Common myeloid progenitor, CD34-positive (primary cell): ENCODE measurements around the gene APOC3.

Source experiments
- CTCF ChIA-PET: fragments of 350-600 bp; sonication (Branson Sonifier 250); formaldehyde crosslinking; loops from one replicate; lab custom pipeline; 2021; ENCODE audit warnings: antibody characterized with exemption; lab: Charles Lee
- POLR2A ChIA-PET: fragments of 350-600 bp; sonication (Branson Sonifier 250); formaldehyde crosslinking; loops from one replicate; lab custom pipeline; 2021; ENCODE audit warnings: antibody characterized with exemption; lab: Charles Lee
- DNase-seq, 3 donors: peaks; one replicate each; pipeline versions ENCODE4 v3.0.0 to v3.0.0-alpha.2; 2013
- H3K27ac ChIP-seq, 2 experiments: 1 replicate in 1 of 2; 2 replicates in 1 of 2; pipeline ENCODE4 v1.7.0; 2013; ENCODE audit warnings: inconsistent platforms in 2 of 2, low read length in 2 of 2, mild to moderate bottlenecking in 2 of 2, low read depth in 1 of 2, moderate library complexity in 1 of 2; ENCODE audit not compliant: severe bottlenecking in 2 of 2, insufficient read depth in 1 of 2, poor library complexity in 1 of 2
- H3K27me3 ChIP-seq, 5 experiments: replicated peaks in 2 of 5; 1 replicate in 3 of 5; 2 replicates in 2 of 5; pipeline versions ENCODE4 v1.6.1 to v1.7.0; 2013; ENCODE audit warnings: low read length in 4 of 5, mild to moderate bottlenecking in 2 of 5, moderate library complexity in 2 of 5, inconsistent platforms in 1 of 5; ENCODE audit not compliant: insufficient read depth in 5 of 5, control insufficient read depth in 4 of 5
- H3K36me3 ChIP-seq, 4 experiments: 1 replicate in 2 of 4; 2 replicates in 2 of 4; pipeline versions ENCODE4 v1.6.1 to v1.7.0; 2013; ENCODE audit warnings: low read length in 3 of 4, control low read depth in 1 of 4, mild to moderate bottlenecking in 1 of 4; ENCODE audit not compliant: control insufficient read depth in 4 of 4, insufficient read depth in 4 of 4
- H3K4me1 ChIP-seq, 4 experiments: 1 replicate in 3 of 4; 2 replicates in 1 of 4; pipeline versions ENCODE4 v1.6.1 to v1.7.1; 2013; ENCODE audit warnings: low read length in 3 of 4, mild to moderate bottlenecking in 3 of 4, control low read depth in 1 of 4, inconsistent platforms in 1 of 4, moderate library complexity in 1 of 4; ENCODE audit not compliant: control insufficient read depth in 4 of 4, insufficient read depth in 4 of 4; ENCODE audit errors: control extremely low read depth in 1 of 4
- H3K4me3 ChIP-seq, 7 experiments: 1 replicate in 4 of 7; 2 replicates in 3 of 7; pipeline versions ENCODE4 v1.5.1 to v1.7.0; 2013; ENCODE audit warnings: mild to moderate bottlenecking in 7 of 7, low read length in 6 of 7, moderate library complexity in 6 of 7, inconsistent platforms in 2 of 7, low read depth in 2 of 7, control low read depth in 1 of 7; ENCODE audit not compliant: insufficient read depth in 4 of 7, control insufficient read depth in 1 of 7; ENCODE audit errors: extremely low read depth in 1 of 7
- H3K9me3 ChIP-seq, 5 experiments: 1 replicate in 4 of 5; 2 replicates in 1 of 5; pipeline versions ENCODE4 v1.6.1 to v1.7.1; 2013; ENCODE audit warnings: low read length in 4 of 5, mild to moderate bottlenecking in 2 of 5, inconsistent platforms in 1 of 5, low read depth in 1 of 5, moderate library complexity in 1 of 5; ENCODE audit not compliant: control insufficient read depth in 4 of 5, insufficient read depth in 2 of 5; ENCODE audit errors: control extremely low read depth in 1 of 5
- WGBS: methylation state at CpG from one replicate; pipeline ENCODE4 v1.1.5; 2013; ENCODE audit not compliant: insufficient coverage; 5-methylcytosine and 5-hydroxymethylcytosine counted together

Gene APOC3

GRCh38 chr11:116813170-116813569 is 16.5 kb upstream of the APOC3 start:
- ChIA-PET CTCF (interaction anchor here (0.9 to 2.0 kb wide), 9 partner anchors 10 to 331 kb away, joined by 3 to 14 read pairs (median 4); partner anchors contain the start of genes APOA1, APOA4, APOA5 and PAFAH1B2), POLR2A (interaction anchor here (0.6 kb wide), 1 partner anchor 368 kb away, joined by 3 read pairs; no protein-coding TSS in a partner anchor)
- H3K27me3 ChIP-seq: peaks cover 0 to 2% (median 0%) of the 10 kb centered on the region in 5 experiments
- H3K36me3 ChIP-seq: no peaks in the 10 kb centered on the region
- no peak overlapping the region for H3K4me3 ChIP-seq
- H3K27ac ChIP-seq: no peak overlapping the region
- no peaks in the 10 kb centered on the region for H3K9me3 ChIP-seq
- 91% methylated on average over 1 of the region's 1 CpG for WGBS
- no peaks in the 10 kb centered on the region for H3K4me1 ChIP-seq
- no peak for DNase-seq

GRCh38 chr11:116813781-116814471 is 15.8 kb upstream of the APOC3 start:
- Histone ChIP-seq H3K36me3 (no peaks in the 10 kb centered on the region), H3K4me1 (no peaks in the 10 kb centered on the region), H3K9me3 (no peaks in the 10 kb centered on the region), H3K27ac (no peak overlapping the region), H3K4me3 (no peak overlapping the region), H3K27me3 (peaks cover 0 to 2% (median 0%) of the 10 kb centered on the region in 5 experiments)
- ChIA-PET POLR2A (interaction anchor here (0.6 kb wide), 1 partner anchor 367 kb away, joined by 3 read pairs; no protein-coding TSS in a partner anchor), CTCF (interaction anchor here (0.9 to 2.0 kb wide), 8 partner anchors 13 to 330 kb away, joined by 3 to 14 read pairs (median 4); partner anchors contain the start of genes APOA1, APOA5 and PAFAH1B2)
- WGBS: 89% methylated on average over 5 of the region's 5 CpGs
- DNase-seq: no peak

GRCh38 chr11:116814502-116814901 is 15.2 kb upstream of the APOC3 start:
- no peak for DNase-seq
- Histone ChIP-seq H3K27me3 (peaks cover 0 to 2% (median 0%) of the 10 kb centered on the region in 5 experiments), H3K36me3 (no peaks in the 10 kb centered on the region), H3K4me1 (no peaks in the 10 kb centered on the region), H3K9me3 (no peaks in the 10 kb centered on the region), H3K4me3 (no peak overlapping the region), H3K27ac (no peak overlapping the region)
- 100% methylated on average over 3 of the region's 6 CpGs for WGBS
- POLR2A ChIA-PET: no interaction called here
- CTCF ChIA-PET: no interaction called here

GRCh38 chr11:116819049-116819448 is 10.7 kb upstream of the APOC3 start:
- POLR2A ChIA-PET: no interaction called here
- 92% methylated on average over 7 of the region's 9 CpGs for WGBS
- Histone ChIP-seq H3K36me3 (no peaks in the 10 kb centered on the region), H3K27me3 (no peaks in the 10 kb centered on the region), H3K9me3 (no peaks in the 10 kb centered on the region), H3K4me1 (no peaks in the 10 kb centered on the region), H3K27ac (no peak overlapping the region), H3K4me3 (no peak overlapping the region)
- DNase-seq: no peak
- CTCF ChIA-PET: interaction anchor here (1.5 kb wide), 1 partner anchor 17 kb away, joined by 3 read pairs; no protein-coding TSS in a partner anchor

- CTCF ChIA-PET: interaction anchor here (0.9 to 1.9 kb wide), 7 partner anchors 9 to 404 kb away, joined by 3 to 7 read pairs (median 3); partner anchors contain the start of gene APOC3
- no peaks in the 10 kb centered on the region for H3K27me3 ChIP-seq
- 98% methylated on average over 49 of the region's 51 CpGs for WGBS
- POLR2A ChIA-PET: no interaction called here
- no peak overlapping the region for H3K27ac ChIP-seq
- H3K36me3 ChIP-seq: no peaks in the 10 kb centered on the region
- no peak overlapping the region for H3K4me3 ChIP-seq
- H3K4me1 ChIP-seq: no peaks in the 10 kb centered on the region
- no peak for DNase-seq
- no peaks in the 10 kb centered on the region for H3K9me3 ChIP-seq
Measured at GRCh38 chr11:116821050-116821918, 8.4 kb upstream of the APOC3 start.

- ChIA-PET POLR2A (no interaction called here), CTCF (interaction anchor here (0.8 to 1.9 kb wide), 5 partner anchors 10 to 403 kb away, joined by 3 to 6 read pairs (median 4); no protein-coding TSS in a partner anchor)
- no peak overlapping the region for H3K27ac ChIP-seq
- WGBS: 80% methylated on average over 5 of the region's 5 CpGs
- no peaks in the 10 kb centered on the region for H3K9me3 ChIP-seq
- H3K36me3 ChIP-seq: no peaks in the 10 kb centered on the region
- no peaks in the 10 kb centered on the region for H3K4me1 ChIP-seq
- no peaks in the 10 kb centered on the region for H3K27me3 ChIP-seq
- H3K4me3 ChIP-seq: no peak overlapping the region
- DNase-seq: no peak
Measured at GRCh38 chr11:116822575-116822974, 7.1 kb upstream of the APOC3 start.
